ENCODE measurements around the gene AGBL3. TPM values are rescaled to one million over a fixed set of nuclear protein-coding genes. Genes with fewer than 3 reads are reported as not detected.

Gene AGBL3
- total RNA-seq, 4 donors from 2014 or later, result 0.35 to 3.6 (median 0.55) TPM

GRCh38 chr7:135091717-135092116 lies 105.4 kb downstream of the AGBL3 start:
- intact Hi-C loops (cut with DNase I), result no loop called here
- Histone ChIP-seq H3K27ac (no peak overlapping the region), H3K4me1 (no peaks in the 10 kb centered on the region), H3K27me3 (peaks cover 0 to 34% (median 0%) of the 10 kb centered on the region in 4 donors), H3K4me3 (no peak overlapping the region), H3K9me3 (peaks cover 0 to 14% (median 9%) of the 10 kb centered on the region in 3 donors), H3K36me3 (no peaks in the 10 kb centered on the region)
- no peak for DNase-seq
- 47 to 78% methylated on average over 1 of the region's 1 CpG for WGBS, 2 donors
- TF ChIP-seq, protein P1, sequence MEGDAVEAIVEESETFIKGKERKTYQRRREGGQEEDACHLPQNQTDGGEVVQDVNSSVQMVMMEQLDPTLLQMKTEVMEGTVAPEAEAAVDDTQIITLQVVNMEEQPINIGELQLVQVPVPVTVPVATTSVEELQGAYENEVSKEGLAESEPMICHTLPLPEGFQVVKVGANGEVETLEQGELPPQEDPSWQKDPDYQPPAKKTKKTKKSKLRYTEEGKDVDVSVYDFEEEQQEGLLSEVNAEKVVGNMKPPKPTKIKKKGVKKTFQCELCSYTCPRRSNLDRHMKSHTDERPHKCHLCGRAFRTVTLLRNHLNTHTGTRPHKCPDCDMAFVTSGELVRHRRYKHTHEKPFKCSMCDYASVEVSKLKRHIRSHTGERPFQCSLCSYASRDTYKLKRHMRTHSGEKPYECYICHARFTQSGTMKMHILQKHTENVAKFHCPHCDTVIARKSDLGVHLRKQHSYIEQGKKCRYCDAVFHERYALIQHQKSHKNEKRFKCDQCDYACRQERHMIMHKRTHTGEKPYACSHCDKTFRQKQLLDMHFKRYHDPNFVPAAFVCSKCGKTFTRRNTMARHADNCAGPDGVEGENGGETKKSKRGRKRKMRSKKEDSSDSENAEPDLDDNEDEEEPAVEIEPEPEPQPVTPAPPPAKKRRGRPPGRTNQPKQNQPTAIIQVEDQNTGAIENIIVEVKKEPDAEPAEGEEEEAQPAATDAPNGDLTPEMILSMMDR (IDR thresholded peaks at IDR 0.05), result no peak
- TF ChIP-seq POLR2A (IDR thresholded peaks at IDR 0.05), result no peak

DNA sequence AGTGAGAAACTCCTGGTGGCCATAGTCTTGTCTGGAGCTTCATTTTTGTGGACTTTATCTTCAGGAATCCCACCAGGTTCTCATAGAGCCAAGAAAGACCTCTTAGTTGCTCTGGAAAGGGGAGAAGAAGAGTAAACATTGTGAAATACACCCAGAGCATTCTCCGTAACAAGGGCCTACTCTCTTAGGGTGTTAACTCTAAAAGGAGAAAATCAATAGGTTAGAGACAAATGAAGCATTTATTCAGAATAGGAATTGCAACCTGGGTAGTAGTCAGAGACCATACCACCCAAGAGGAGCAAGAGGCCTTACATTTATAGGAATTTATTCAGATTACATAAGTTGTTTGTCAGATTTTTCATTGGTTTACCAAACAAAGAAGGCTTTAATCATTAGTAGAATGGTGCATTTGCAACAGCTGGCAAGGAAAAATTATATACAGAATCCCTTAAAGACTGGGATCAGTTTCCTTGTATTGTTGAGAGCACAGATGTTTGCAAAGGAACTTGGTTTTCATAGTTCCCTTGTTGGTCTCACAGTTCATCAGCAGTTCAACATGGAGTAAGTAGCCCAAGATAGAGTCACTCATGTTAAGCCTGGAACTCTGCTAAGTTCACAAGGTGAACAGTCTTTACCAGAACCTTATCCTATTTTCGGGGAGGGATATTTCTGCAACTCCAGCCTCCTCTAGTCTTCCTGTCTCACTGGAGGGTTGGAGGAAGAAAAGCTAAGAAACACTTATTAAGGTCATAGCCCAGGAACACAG lies 108.3 kb downstream of the AGBL3 start:
- H3K9me3 ChIP-seq, result peaks cover 0 to 2% (median 0%) of the 10 kb centered on the region in 3 donors
- H3K36me3 ChIP-seq, result no peaks in the 10 kb centered on the region
- 76 to 94% methylated on average over 2 of the region's 2 CpGs for WGBS, 2 donors
- peaks cover 0 to 22% (median 0%) of the 10 kb centered on the region in 4 donors for H3K27me3 ChIP-seq
- no peak for DNase-seq
- TF ChIP-seq, protein P1 (IDR thresholded peaks at IDR 0.05), result no peak
- TF ChIP-seq POLR2A (IDR thresholded peaks at IDR 0.05), result no peak
- H3K4me3 ChIP-seq, result no peak overlapping the region
- intact Hi-C loops (cut with DNase I), result no loop called here
- H3K27ac ChIP-seq, result no peak overlapping the region
- H3K4me1 ChIP-seq, result no peaks in the 10 kb centered on the region

DNA sequence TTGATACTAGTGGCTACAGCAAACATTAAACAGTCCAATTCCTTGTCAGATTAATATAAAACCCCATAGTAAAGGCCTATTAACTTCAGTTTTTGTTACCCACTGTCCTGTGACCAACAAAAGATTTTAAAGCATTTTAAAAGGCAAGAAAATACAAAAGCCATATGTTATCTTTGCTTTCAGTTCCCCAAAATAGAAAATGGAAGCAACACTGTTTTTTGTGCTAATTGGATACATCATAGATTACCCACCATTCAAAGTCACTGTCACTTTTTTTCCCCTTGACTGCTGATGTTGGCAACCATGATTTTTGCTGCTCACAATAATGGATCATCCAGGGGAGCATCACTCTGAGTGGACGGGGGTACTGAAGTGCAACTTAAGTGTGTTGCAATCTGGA lies 109.1 kb downstream of the AGBL3 start:
- DNase-seq, result no peak
- H3K9me3 ChIP-seq, result no peaks in the 10 kb centered on the region
- intact Hi-C loops (cut with DNase I), result no loop called here
- no peak for TF ChIP-seq POLR2A (IDR thresholded peaks at IDR 0.05)
- TF ChIP-seq, protein P1 (IDR thresholded peaks at IDR 0.05), result no peak
- no peak overlapping the region for H3K27ac ChIP-seq
- no peak overlapping the region for H3K4me3 ChIP-seq
- WGBS, 2 donors, result 67 to 91% methylated on average over 1 of the region's 1 CpG
- no peaks in the 10 kb centered on the region for H3K4me1 ChIP-seq
- peaks cover 0 to 14% (median 0%) of the 10 kb centered on the region in 4 donors for H3K27me3 ChIP-seq
- no peaks in the 10 kb centered on the region for H3K36me3 ChIP-seq

DNA sequence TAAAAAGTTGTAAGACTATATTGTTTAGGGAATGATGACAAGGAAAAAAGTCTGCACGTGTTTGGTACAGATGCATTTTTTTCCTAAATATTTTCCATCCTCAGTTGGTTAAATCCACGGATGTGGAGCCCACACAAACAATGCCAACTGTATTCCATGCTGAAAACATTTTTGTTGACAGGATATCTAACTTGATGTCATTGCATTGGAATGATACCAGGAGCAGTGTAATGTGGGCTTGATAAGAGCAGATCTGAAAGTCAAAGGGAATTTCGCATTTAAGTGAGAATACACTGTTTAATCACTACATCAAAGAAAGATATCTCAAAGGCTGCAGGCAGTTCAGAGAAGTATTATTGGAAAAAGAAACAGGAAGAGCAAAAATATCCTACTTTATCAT lies 112.1 kb downstream of the AGBL3 start:
- Histone ChIP-seq H3K36me3 (no peaks in the 10 kb centered on the region), H3K27me3 (peaks cover 0 to 10% (median 0%) of the 10 kb centered on the region in 4 donors), H3K9me3 (no peaks in the 10 kb centered on the region), H3K27ac (no peak overlapping the region), H3K4me1 (no peaks in the 10 kb centered on the region), H3K4me3 (no peak overlapping the region)
- intact Hi-C loops (cut with DNase I), result no loop called here
- no peak for TF ChIP-seq POLR2A (IDR thresholded peaks at IDR 0.05)
- TF ChIP-seq, protein P1 (IDR thresholded peaks at IDR 0.05), result no peak
- DNase-seq, result no peak
- WGBS, 2 donors, result 45 to 61% methylated on average over 3 of the region's 3 CpGs

DNA sequence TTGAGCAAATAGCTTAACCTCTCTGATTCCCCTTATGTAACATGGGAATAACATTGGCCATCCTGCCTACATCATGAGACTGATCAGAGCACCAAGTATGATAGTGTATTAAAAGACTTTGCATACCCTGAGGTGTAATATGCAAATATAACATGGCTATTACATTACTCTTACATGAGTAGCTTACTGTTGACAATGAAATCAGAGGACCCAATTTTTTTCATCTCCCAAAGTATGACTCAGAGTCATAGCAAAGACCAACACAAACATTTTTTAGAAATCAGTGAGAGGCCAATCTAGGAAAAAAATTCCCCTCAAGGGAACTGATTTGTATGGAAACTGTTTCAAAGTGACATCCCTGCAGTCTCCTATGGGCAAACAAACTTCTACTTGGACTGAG lies 114.5 kb downstream of the AGBL3 start:
- H3K27me3 ChIP-seq, result no peaks in the 10 kb centered on the region
- no peaks in the 10 kb centered on the region for H3K4me1 ChIP-seq
- no peaks in the 10 kb centered on the region for H3K9me3 ChIP-seq
- H3K36me3 ChIP-seq, result no peaks in the 10 kb centered on the region
- TF ChIP-seq POLR2A (IDR thresholded peaks at IDR 0.05), result no peak
- TF ChIP-seq, protein P1 (IDR thresholded peaks at IDR 0.05), result no peak
- H3K4me3 ChIP-seq, result no peak overlapping the region
- DNase-seq, result no peak
- intact Hi-C loops (cut with DNase I), result no loop called here
- no peak overlapping the region for H3K27ac ChIP-seq
